HL-60 (cell line): ENCODE data around the gene RHOJ.

Experiments
- REST ChIP-seq: IDR thresholded peaks from 2 replicates; pipeline ENCODE4 v1.6.1; 2012; ENCODE audit warnings: low read depth; ENCODE audit not compliant: insufficient replicate concordance
- TF ChIP-seq, protein P1 (sequence below): IDR thresholded peaks from one replicate; pipeline ENCODE4 v1.5.1; 2011; ENCODE audit warnings: low read length, control low read depth, inconsistent platforms; ENCODE audit not compliant: insufficient read depth

DNA sequence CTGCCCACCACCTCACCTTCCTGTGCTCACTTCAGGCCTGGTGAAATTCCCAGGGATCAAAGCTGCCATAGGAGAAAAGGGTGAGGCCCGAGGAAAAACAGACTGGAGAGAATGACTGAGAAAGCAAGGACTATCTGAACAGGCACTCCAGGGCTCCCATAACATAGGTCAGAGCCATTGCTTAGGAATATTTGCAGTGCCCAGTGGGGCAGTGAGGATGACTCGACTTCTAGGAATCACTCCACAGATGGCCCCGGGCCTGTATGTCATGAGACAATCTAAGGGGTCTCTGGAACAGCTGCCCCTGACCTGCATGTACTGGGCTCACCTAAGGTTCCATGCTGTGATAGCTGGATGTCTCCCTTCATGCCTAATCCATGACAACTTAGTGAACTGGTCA, 62.9 kb downstream of the RHOJ start:
- TF ChIP-seq, protein P1, sequence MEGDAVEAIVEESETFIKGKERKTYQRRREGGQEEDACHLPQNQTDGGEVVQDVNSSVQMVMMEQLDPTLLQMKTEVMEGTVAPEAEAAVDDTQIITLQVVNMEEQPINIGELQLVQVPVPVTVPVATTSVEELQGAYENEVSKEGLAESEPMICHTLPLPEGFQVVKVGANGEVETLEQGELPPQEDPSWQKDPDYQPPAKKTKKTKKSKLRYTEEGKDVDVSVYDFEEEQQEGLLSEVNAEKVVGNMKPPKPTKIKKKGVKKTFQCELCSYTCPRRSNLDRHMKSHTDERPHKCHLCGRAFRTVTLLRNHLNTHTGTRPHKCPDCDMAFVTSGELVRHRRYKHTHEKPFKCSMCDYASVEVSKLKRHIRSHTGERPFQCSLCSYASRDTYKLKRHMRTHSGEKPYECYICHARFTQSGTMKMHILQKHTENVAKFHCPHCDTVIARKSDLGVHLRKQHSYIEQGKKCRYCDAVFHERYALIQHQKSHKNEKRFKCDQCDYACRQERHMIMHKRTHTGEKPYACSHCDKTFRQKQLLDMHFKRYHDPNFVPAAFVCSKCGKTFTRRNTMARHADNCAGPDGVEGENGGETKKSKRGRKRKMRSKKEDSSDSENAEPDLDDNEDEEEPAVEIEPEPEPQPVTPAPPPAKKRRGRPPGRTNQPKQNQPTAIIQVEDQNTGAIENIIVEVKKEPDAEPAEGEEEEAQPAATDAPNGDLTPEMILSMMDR: no peak
- no peak for TF ChIP-seq REST
